C4-2B (cell line): ENCODE results near the gene BRME1.

Source experiments
- H3K27ac ChIP-seq: fragments of 450-650 bp; 2 replicates; pipeline ENCODE4 v1.5.1; 2017
- ZFX ChIP-seq: fragments of 450-650 bp; IDR thresholded peaks from 2 replicates; pipeline ENCODE4 v1.6.1; 2017
- TF ChIP-seq, protein P1 (sequence below): fragments of 450-650 bp; conservative IDR thresholded peaks from 2 replicates; pipeline ENCODE4 v1.5.1; 2017; ENCODE audit warnings: mild to moderate bottlenecking

BRME1 gene

GRCh38 chr19:13881251-13881691 lies 24.6 kb downstream of the BRME1 start:
- H3K27ac ChIP-seq: no peak overlapping the region
- TF ChIP-seq, protein P1, sequence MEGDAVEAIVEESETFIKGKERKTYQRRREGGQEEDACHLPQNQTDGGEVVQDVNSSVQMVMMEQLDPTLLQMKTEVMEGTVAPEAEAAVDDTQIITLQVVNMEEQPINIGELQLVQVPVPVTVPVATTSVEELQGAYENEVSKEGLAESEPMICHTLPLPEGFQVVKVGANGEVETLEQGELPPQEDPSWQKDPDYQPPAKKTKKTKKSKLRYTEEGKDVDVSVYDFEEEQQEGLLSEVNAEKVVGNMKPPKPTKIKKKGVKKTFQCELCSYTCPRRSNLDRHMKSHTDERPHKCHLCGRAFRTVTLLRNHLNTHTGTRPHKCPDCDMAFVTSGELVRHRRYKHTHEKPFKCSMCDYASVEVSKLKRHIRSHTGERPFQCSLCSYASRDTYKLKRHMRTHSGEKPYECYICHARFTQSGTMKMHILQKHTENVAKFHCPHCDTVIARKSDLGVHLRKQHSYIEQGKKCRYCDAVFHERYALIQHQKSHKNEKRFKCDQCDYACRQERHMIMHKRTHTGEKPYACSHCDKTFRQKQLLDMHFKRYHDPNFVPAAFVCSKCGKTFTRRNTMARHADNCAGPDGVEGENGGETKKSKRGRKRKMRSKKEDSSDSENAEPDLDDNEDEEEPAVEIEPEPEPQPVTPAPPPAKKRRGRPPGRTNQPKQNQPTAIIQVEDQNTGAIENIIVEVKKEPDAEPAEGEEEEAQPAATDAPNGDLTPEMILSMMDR: no peak
- TF ChIP-seq ZFX: no peak

- TF ChIP-seq, protein P1: peak; percentile 100
- no peak for TF ChIP-seq ZFX
- peak overlapping the region; percentile 50 for H3K27ac ChIP-seq
These were observed 25.6 kb downstream of the BRME1 start for GRCh38 chr19:13880059-13881043.

- no peak for TF ChIP-seq ZFX
- TF ChIP-seq, protein P1: no peak
These were observed 28.6 kb downstream of the BRME1 start for GRCh38 chr19:13877303-13877702.

GRCh38 chr19:13876834-13877233 lies 29.1 kb downstream of the BRME1 start, which contains the start of gene NANOS3:
NANOS3 (plus strand) TSS chr19:13877134; CDS start chr19:13877249, 115 bp downstream.
- TF ChIP-seq, protein P1: no peak
- no peak for TF ChIP-seq ZFX
- H3K27ac ChIP-seq: peak within 1 kb of the TSS; percentile 31

More at GRCh38 chr19:13877303-13877702, 28.6 kb downstream of the BRME1 start:
- peak overlapping the region; percentile 31 for H3K27ac ChIP-seq

DNA sequence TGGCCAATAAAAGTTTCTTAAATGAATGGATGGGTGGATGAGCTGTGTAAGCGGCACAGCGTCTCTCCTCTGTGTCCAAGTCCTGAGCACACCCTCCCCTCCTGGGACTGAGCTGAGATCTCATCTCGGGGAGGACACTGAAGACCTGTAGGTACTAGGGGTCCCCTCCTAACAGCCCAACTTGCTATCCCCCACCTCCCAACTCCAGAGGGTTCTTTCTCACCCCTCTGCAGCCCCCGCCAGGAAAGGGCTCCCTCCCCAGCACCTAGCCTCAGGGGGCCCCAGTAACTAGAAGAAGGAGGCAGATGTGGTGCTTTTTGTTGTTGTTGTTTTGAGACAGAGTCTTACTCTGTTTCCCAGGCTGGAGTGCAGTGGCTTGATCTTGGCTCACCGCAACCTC lies 30.1 kb downstream of the BRME1 start:
- TF ChIP-seq, protein P1: no peak
- TF ChIP-seq ZFX: no peak
- H3K27ac ChIP-seq: no peak overlapping the region

GRCh38 chr19:13873834-13874515 lies 31.9 kb downstream of the BRME1 start:
- peak overlapping the region; percentile 25; the same call in 1 of the 2 replicates for H3K27ac ChIP-seq
- no peak for TF ChIP-seq ZFX
- TF ChIP-seq, protein P1: no peak
